Measurements from ENCODE around the gene TRIO.

Gene TRIO

DNA sequence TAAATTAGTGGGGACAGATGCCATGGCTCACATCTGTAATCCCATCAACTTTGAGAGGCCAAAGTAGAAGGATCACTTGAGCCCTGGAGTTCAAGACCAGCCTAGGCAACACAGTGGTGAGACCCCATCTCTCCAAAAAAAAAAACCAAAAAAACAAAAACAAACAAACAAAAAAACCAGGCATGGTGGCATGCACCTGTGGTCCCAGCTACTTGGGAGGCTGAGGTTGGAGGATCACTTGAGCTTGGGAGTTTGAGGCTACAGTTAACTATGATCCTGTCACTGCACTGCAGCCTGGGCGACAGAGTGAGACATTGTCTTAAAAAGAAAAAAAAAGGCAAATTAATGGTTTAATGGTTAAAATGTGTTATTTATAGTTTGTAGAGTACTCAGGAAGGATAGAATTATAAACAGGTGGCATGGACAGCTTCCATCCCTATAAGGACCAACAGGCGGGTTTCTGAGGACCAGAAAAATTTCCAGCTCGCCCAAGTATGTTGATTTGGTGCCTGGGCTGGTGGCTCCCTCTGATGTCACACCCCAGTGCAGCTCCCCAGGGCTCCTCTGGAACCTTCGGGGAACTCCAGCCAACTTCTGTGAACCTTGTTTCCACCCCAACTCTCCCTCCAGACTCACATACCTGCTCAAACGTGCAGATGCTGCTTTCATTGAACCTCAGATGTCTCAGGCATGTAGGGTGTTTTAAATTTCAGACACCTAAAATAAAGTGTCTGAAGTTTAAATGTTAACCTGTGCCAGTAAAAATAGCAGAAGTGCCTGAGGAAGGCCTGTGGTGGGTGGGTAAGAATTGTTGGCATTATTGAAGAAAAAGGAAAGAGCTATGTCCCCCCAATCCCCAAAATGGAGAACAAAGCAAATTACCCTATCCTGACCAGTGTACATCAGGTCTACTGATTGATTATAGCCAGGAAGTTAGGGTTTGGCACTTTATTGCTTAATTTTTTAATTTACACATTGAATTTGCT, 69.0 kb downstream of the TRIO start:
- no peak for DNase-seq

DNA sequence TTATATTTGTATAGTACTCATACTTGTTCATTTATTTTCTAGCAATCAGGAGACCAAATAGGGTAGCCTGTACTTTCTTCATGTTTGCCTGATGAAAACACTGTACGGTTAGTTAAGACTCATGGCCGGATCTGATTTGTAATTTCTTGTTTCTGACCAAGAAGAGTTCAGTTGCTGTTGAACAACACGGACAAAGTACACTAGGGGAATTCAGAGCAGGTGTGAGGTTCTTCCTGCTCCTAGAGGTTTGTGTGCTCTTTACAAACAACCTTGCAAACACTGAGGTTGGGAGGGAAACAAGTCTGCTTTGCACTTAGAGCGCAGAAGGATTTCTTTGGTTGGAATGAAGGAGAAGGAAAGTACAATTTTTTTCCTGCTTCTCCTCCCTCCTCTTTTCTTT, 69.7 kb downstream of the TRIO start:
- DNase-seq, result no peak

DNA sequence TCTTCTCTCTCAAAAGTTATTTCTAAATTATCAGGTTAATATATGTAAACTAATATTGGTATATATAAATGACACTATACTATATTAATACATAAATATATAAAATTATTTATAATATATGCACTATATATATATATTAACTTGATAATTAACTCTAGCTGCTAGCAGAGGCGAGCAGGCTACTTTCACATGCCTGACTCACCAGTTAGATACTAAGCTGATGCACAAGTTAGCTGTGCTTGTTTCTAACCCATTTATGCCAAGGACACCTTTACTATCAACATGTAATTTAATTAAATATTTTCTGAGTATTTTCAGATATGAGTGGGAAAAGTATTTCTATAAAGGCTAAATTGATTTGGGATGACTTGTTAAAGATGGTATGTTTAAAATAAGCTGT, 70.1 kb downstream of the TRIO start:
- DNase-seq, result no peak

DNA sequence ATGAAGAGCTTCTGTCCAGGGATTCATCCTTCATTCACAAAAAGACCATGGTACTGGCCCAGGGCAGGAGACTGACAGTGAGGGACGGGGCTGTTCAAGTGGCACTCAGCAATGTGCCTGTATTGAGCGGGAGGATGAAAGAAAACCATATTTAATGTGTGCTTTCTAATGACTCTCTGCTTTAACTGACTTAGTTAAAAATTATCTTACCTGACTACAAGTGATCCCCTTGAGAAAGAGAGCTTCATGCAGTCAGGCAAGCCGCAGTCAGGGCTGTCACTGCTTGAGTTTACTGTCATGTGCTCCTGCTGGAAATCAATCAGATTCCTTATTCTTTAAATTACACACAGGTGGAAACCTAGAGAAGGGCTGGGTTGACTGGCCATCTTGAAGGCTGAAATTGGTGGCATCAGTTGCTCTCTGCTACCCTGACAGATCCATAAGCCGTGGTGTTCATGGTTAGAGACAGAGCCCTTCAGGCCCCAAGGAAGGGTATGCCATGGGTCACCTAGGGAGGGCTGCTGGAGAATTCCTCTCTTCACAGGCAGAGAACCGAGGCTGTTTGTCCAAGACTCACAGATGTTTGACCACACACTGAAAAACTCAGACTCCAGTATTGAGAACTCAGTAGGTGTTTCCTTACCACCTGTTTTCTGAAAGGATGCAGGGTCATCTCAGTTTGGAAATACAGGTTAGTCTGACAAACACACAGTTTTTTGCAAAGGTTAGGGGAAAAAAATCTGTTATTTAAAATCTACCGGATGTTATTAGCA, 70.9 kb downstream of the TRIO start:
- DNase-seq, result no peak

DNA sequence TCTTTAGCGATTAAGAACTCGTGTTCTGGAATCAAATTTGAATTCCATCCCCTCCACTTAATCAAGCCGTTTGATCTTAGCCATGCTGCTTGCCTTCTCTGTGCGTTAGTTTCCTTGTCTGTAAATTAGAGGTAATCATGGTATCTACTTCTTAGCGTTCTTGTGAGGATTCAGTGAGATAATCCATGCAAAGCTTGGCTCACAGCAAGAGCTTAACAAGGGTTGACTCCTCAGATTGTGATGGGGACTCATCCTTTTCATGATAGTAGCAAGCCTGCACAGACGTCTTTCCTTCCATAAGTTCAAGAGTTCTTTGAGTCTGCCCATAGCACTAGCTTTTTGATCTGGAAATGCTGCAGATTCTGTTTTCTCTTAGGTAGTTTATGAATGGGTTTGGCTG, 72.8 kb downstream of the TRIO start:
- no peak for DNase-seq

DNA sequence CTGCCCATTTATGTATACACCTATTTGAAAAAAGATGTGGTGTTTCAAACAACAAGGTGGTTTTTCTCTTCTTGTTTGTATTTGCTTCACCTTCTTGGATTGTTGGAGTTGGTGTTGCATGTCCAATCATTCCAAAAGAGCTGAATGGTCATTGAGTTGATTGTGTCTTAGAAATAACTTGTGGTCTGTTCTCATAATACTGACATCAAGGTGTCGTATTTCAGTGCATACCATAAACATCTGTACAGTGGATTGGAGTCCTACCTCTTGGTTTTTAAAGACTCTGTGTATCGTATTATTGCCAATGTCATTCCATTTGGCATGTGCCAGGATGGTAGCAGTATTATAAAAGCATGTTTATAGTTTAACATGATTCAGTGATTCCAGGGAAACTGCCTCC, 73.2 kb downstream of the TRIO start:
- DNase-seq, result no peak

DNA sequence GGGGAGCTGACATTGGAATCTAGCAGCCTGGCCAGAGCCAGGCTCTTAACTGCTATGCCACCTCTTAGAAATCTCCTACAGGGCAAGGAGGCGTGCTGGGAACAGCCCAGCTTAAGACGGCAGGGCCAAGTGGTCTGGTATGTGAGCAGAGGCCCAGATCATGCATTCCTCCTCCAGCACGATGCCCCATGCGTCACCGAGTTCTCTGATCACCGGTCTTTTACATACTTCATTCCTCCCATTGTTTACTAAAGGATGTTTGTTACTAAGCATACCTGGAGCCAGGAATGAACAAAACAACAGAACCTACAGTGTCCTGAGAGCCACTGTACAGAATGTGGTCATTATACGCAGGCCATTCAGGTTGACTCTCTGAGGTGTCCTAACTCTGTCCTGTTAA, 73.8 kb downstream of the TRIO start:
- DNase-seq, result no peak

DNA sequence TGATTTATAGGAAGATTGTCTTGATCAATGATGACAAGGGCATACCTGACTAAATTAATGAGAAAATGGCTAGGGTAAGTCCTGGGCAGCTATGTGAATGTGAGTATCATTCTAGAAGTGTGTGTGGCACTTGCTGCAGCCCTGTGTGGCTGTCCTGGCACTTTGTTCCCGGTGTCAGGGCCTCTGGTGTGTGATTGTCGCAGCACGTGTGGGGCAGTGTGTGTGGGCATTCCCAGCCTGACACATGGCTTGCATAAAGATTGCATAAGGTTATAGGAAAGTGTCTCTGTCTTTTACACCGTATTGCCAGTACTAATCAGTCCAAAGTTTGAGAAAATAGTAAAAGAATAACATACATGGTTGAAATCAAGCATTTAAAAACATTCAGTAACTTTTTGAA, 74.4 kb downstream of the TRIO start:
- DNase-seq, result no peak

DNA sequence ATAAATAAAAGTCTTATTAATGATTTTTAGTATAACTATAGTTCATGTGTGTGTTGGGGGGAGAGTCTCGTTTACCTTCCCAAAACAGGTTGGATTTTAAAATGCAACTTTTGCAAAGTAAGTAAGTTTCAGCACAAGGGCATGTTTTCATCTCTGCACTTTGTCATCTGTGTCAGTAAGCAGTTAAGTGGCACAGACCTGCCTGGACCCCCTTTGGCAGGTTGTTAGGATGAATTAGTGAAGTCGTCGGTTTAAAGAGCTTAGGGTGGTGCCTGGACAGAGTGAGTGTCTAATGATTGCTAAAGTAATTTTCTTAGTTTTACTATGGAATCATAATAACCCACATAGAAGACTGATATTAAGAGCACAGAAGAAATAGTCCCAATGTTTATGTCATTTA, 74.9 kb downstream of the TRIO start:
- DNase-seq, result no peak

DNA sequence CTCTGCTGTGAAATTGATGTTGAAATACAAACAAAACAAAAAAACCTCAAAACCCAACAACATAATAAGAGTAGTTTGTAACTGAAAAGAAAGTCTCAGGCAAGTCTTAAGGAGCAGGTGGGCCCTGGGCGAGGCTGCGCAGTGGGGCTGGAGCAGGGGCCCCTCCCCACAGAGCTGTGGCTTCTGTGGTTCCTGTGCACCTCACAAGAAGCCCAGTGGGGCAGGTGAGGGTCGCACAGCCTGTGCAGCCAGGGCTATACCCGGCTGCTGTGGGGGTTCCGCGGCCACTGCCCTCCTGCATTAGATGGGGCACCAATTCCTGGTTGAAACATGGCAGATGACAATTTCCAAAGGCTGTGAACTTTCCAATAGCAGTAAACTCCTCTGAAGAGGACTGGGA, 75.3 kb downstream of the TRIO start:
- DNase-seq, result no peak

DNA sequence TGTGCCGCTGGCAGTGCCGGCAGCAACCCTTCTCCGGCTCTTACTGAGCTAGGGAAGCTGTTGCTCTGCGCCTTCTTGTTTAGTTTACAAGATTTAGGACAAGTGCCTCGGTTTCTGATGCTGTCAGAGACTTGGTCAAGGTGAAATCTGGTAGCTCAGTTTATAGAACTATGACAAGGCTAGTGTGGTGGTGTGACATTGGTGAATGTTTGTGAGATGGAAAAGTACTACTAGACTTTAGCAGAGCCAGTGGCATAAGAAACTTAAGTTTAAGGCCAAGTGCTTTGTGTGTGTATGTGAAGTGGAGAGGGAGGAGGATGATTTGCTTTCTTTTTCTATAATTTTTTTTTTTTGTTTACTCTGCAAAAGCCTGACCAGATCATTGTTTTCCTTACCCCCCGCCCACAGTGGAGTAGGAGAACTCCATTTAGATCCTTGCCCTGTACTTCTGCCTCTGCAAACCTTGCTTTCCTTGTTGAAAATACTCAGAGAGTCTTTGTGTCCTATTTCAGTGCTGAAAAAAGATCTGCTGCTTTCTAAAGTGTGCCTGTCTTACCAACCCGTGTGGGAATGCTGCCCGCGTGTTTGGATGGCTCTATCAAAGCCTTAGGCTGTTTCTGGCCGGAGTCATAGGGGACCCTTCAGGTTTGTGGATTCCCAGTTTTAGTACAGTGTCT, 75.9 kb downstream of the TRIO start:
- DNase-seq, result no peak

DNA sequence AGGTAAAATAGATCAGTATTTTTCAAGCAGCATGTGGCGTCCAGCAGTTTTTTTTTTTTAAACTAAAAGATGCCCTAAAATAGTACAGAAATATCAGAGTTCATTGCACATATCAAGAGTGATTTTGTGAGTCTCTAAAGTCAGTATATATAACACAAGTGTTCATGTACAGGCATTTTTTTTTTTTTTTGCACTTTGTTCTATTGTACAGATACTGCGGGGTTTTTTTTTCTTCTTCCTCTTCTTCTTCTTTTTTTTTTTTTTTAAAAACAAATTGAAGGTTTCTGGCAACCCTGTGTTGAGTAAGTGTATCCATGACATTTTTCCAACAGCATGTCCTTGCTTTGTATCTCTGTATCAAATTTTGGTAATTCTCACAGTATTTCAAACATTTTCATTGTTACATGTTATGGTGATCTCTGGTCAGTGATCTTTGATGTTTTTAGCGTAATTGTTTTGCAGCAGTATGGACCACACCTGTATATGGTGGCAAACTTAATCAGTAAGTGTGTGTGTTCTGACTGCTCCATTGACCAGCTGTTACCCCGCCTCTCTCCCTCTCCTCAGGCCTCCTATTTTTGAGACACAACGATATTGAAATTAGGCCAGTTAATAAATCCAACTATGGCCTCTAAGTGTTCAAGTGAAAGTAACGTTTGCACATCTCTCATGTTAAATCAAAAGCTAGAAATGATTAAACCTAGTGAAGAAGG, 76.8 kb downstream of the TRIO start:
- no peak for DNase-seq

DNA sequence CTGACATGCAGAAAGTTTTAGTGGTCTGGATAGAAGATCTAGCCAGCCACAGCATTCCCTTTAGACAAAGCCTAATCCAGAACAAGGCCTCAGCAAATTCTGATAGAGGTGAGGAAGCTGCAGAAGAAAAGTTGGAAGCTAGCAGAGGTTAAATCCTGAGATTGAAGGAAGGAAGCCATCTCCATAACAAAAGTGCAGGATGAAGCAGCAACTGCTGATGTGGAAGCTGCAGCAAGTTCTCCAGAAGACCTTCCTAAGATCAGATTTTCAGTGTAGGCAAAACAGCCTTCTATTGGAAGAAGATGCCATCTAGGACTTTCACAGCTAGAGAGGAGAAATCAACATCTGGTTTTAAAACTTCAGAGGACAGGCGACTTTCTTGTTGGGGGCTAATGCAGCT, 77.5 kb downstream of the TRIO start:
- no peak for DNase-seq

DNA sequence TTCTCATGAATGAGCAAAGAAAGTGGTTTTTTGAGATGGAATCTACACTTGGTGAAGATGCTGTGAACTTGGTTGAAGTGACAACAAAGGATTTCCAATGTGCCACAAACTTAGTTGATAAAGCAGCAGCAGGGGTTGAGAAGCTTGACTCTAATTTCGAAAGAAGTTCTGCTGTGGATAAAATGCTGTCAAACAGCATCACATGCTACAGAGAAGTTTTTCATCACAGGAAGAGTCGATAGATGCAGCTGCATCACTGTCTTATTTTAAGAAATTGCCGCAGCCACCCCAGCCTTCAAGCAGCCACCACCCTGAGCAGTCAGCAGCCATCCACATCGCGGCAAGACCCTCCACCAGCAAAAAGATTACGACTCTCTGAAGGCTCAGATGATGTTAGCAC, 78.6 kb downstream of the TRIO start:
- DNase-seq, result no peak

DNA sequence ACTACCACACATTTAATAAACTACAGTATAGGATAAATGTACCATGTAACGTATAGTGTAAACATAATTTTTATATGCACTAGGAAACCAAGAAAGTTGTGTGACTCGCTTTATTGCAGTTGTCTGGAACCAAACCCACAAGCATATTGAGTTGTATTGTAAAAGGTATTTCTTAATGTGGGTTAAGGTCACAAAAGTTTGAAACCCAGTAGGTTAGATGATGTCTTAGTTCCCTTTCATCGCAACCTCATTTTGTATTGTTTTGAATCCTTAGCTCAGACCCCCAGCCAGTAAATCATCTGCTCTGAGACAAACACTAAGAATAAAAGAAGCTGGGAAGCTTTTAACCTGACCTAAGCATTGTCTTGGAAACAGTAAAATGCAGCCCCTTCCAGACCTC, 79.1 kb downstream of the TRIO start:
- DNase-seq, result no peak

DNA sequence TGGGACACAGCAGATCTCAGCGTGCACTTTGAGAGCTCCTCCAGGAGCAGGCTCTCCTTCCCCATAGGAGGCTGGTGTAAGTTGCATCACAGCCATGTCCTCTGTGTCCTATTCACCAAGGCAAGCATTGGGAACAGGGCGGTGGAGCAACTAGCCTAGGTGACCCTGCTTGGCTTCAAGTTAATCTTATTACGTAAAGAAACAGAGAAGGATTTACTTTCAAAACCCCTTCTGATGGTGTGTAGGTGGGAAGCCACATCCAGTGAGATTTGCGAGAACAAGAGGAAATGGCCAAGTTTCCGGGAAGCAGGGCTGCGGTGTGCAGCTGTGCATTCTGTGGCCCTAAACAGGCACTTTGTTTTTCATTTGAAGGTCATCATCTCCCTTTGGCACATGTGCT, 80.2 kb downstream of the TRIO start:
- DNase-seq, result no peak

DNA sequence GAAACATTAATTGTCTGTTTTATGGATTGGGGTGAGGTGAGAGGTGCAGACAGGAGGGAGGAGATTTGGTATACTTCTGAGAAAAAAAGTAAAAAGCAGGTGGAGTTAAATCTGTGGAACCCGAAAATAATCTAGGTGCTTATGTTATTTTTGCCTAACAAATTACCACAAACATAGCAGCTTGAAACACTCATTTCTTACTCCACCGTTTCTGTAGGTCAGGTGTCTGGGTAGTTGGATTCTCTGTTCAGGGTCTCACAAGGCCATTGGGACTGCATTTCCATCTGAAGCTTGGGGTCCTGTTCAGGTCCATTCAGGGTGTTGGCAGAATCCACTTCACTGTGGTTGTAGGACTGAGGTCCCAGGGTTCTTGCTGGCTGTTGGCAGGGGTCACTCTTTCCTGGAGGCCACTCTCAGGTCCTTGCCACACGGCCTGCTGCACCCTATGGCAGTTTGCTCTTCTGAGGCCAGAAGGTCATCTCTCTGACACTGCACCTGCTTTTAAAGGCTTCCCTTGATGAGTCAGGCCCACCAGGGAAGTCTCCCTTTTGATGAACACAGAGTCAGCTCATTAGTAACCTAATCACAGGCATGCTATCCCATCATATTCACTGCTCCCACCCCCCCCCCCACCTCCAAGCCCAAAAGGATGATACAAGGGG, 82.2 kb downstream of the TRIO start:
- no peak for DNase-seq

DNA sequence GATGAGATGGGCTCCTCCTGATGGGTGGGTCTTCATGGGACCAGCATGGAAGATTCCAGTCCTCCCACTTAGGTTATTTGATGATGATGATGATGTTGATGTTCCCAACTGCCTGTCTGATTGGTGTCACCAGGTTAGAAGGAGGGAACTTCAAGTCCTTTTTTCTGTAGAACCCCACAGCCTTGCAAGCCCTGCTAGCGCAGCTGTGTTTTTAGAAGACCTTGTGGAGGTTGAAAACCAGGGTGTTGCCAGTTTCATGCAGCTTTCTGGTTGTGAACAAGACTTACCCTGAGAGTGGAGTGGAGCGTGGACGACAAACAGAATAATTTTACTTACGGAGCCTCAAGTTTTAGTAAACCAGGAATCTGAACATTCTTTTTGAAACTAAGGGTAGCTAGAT, 83.0 kb downstream of the TRIO start:
- no peak for DNase-seq

DNA sequence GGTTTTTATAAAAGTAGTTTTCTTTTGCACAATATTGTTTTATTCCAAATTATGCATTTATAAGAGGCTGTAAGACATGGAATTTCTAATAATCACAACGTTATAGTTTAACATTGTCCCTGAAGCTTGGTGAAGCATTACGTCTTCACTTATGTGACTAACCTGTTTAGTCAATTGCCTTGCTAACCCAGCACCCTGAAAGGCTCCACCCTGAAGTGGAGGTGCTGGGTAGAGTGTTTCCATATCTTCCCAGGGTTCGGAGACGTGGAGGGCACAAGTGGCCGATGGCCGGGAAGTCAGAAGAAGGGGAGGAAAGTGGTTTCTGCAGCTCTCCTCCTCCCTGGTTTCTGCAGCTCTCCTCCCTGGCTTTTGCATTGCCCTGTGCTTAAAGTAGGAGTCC, 83.4 kb downstream of the TRIO start:
- DNase-seq, result no peak

DNA sequence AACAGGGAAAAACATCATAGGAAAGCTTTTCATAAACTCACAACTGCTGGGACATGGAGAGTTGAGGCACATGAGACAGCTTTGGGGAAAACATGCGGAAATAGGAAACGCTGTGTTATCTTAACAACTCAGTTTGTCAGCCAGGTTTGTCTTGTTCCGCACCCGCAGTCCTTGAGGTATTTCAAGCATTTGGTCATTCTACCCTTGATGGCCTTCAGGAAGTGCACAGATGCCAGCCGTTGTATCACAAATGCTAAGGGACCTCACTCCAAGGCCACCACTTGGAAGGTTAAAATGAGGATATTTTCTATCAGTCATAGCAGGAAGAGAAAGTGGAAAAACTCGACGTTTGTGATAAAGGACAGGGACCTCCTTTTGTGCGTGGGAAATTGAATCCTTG, 83.8 kb downstream of the TRIO start:
- no peak for DNase-seq

DNA sequence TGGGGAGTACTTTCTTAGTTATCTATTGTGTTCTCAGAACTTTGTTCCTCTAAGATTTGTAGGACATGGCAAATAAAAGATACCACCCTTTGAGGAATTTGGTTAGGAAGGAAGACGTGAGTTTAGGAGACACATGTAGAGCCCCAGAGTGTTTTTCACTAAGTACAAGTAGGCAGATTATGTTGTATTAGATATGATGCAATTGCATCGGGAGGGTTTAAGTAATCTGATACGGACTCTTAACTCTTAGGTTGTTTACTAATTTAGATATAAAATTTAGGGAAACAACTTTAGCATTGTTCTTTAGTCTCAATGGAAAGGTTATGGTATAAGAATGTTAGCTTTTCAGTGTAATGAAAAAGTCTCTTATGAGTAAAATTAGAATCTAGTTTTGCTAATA, 84.4 kb downstream of the TRIO start:
- no peak for DNase-seq

DNA sequence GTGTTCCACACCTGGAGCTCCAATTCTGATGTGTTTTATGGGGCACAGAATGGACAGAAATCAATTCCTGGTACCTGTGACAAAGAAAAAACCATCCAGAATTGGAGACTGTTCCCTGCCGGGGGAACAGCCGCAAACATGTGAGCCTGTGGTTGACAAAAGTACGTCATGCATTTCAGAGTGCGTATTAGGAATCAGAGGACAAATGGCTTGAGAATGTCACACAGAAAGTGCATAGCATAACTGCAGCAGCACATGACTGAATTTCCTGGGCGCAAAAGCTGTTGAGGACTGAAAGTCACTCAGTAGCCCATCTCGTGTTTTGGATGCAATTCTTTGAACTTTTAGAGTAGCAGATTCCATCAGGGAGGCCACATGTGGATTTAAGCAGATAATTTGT, 85.1 kb downstream of the TRIO start:
- no peak for DNase-seq

DNA sequence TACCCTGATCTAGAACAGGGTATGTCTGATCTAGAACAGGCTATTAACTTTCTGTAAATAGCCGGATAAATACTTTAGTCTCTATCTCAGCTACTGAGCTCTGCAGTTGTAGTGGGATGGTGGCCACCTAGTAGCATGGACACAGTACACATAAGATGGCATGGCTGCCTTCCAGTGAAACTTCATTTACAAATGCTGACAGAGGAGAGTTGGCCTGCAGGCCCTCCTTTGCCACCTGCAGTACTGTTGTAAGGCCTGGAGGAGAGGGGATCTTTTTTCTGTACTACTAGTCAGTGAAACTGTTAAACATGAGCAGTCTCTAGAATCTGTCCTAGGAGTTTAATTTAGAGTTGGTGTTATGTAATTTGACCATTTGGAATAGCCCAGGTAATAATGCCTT, 86.0 kb downstream of the TRIO start:
- no peak for DNase-seq

All from NCI-H2081 (cell line).